Measurements from ENCODE around the gene RBM33.

DNA sequence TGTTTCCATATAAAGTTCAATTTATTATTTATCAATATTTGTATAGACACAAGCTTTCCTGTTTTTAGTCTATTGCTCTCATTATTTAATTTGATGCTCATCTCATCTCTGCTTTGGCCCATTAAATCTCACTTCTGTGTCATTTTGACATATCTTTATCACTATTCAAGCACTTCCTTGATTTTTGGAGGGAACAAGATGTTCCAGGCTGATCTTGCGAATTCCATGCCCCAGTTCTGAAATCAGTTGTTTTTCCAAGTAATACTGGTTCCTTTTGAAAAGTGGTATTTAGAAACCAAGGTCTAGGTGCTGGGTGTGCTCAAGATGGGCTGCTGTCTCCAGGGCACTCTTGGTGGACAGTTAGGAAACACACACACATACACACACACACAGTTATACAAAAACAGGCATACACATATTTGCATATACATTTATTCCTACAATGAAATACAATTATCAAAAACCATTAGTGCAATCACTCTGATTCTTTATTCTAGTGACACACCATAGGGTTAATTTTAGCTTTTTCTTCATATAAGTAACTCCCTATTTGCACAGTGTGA is 4.4 kb upstream of the RBM33 start:
- TF ChIP-seq, protein P1, sequence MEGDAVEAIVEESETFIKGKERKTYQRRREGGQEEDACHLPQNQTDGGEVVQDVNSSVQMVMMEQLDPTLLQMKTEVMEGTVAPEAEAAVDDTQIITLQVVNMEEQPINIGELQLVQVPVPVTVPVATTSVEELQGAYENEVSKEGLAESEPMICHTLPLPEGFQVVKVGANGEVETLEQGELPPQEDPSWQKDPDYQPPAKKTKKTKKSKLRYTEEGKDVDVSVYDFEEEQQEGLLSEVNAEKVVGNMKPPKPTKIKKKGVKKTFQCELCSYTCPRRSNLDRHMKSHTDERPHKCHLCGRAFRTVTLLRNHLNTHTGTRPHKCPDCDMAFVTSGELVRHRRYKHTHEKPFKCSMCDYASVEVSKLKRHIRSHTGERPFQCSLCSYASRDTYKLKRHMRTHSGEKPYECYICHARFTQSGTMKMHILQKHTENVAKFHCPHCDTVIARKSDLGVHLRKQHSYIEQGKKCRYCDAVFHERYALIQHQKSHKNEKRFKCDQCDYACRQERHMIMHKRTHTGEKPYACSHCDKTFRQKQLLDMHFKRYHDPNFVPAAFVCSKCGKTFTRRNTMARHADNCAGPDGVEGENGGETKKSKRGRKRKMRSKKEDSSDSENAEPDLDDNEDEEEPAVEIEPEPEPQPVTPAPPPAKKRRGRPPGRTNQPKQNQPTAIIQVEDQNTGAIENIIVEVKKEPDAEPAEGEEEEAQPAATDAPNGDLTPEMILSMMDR (IDR thresholded peaks at IDR 0.05), result no peak
- TF ChIP-seq POLR2A (IDR thresholded peaks at IDR 0.05), result no peak
